A673 (cell line): ENCODE data around the gene PLEKHH1.

Source experiments
- EZH2 ChIP-seq: fragments of 200-600 bp; sonication (generic); IDR thresholded peaks from 2 replicates; pipeline ENCODE4 v1.6.1; 2017; ENCODE audit warnings: borderline replicate concordance, low read depth, mild to moderate bottlenecking, mixed read lengths, antibody characterized with exemption, low read length; ENCODE audit not compliant: poor library complexity, severe bottlenecking
- TF ChIP-seq, protein P1 (sequence below): fragments of 300-800, 200-600 bp; sonication (generic); conservative IDR thresholded peaks from 2 replicates; pipeline ENCODE4 v1.5.1; 2017; ENCODE audit warnings: low read depth, mild to moderate bottlenecking, antibody characterized with exemption, low read length, moderate library complexity, mixed read lengths

DNA sequence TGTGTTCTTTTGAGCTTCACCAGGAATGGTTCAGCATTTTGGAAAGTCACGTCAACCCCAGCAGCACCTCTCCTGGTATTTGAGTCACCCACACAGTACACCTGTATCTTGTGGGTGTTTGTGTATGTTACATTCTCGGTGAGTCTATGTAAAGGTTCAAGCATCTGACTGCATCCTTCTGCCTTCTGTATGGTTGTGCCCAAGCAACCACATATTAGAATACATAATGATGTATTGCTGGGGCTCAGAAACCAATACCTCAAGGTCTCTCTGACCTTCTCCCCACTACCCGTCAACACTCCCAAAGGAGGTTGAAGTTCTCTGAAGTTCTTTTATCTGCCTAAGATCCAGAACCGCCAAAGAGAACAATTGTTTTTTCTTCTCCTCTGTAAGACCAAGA lies 35.4 kb upstream of the PLEKHH1 start:
- TF ChIP-seq, protein P1, sequence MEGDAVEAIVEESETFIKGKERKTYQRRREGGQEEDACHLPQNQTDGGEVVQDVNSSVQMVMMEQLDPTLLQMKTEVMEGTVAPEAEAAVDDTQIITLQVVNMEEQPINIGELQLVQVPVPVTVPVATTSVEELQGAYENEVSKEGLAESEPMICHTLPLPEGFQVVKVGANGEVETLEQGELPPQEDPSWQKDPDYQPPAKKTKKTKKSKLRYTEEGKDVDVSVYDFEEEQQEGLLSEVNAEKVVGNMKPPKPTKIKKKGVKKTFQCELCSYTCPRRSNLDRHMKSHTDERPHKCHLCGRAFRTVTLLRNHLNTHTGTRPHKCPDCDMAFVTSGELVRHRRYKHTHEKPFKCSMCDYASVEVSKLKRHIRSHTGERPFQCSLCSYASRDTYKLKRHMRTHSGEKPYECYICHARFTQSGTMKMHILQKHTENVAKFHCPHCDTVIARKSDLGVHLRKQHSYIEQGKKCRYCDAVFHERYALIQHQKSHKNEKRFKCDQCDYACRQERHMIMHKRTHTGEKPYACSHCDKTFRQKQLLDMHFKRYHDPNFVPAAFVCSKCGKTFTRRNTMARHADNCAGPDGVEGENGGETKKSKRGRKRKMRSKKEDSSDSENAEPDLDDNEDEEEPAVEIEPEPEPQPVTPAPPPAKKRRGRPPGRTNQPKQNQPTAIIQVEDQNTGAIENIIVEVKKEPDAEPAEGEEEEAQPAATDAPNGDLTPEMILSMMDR, result no peak
- TF ChIP-seq EZH2, result no peak
